ENCODE data around the gene ZCCHC14.

ZCCHC14 gene

DNA sequence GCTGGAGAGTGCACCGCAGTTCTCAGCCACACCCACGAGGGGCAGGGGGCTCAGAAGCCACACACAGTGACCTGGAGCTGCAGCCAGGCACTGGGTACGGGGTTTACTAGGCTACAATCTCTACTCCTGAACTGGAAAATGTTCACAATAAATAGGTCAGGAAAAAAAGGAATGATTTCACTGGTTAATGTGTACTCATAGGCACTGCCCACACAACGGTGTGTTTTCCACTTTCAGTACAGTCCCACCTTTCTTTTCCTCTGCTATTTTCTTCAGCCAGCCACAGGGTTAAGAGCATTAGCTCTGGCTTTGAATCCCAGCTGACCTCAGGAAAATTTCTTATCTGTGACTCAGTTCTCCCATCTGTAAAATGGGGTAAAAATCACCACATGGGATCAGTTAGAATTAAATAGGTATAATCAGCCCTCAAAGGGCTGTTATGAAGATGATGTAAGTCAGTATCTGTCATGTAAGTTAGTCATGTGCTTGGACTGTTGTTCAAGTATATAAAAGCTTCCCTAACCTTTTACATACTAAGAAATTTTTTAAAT is 35.7 kb downstream of the ZCCHC14 start:
- peak; percentile 17 for DNase-seq (ENCODE audit: low spot score)

DNA sequence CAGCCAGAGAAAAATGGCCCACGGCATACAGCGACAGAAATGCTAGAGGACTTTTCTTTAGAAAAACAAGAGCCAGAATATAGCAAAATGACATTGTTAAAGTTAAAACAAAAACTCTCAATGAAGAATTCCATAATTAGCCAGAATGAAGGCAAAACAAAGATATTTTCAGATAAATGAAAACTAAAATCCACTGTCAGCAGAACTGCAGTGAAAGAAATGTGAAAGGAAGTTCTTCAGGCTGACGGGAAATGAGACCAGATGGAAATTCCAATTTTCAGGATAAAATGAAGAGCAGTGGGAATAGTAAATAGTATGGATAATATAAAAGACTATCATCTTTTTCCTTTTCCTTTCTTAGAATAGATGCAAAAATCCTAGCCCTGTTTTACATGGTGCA is 38.4 kb downstream of the ZCCHC14 start:
- DNase-seq (ENCODE audit: low spot score) = no peak

- DNase-seq (ENCODE audit: low spot score) = no peak
Observed at GRCh38 chr16:87453326-87453725, 39.5 kb downstream of the ZCCHC14 start.

DNA sequence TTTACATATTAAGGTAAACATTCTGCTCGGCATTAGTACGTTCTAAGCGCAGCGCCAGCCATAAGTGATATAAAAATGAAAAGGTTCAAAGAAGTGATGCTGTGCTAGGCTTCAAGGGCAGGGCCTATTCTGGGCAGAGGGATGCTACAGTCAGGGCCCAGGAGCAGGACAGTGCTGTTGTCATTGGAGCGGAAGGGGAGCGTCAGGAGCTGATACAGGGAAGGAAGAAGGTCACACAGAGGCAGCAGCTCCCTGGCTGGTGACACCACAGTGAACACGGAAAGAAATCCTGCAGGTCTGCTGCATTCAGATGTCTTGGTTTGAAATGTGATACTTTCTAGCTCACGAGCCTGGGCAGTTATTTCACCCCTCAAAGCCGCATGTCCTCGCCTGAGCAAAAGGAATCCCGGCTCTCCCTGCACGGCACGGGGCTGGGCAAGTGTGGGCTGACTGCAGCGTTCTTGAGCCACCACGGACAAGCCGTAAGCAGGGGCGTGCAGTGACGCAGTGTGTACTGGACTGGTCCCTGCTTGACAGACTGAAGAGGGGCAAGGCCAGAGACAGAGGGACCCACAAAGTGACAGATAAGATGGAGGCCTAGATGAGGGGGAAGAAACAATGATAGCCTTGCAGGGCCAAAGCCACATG is 41.1 kb downstream of the ZCCHC14 start:
- DNase-seq (ENCODE audit: low spot score) = no peak

DNA sequence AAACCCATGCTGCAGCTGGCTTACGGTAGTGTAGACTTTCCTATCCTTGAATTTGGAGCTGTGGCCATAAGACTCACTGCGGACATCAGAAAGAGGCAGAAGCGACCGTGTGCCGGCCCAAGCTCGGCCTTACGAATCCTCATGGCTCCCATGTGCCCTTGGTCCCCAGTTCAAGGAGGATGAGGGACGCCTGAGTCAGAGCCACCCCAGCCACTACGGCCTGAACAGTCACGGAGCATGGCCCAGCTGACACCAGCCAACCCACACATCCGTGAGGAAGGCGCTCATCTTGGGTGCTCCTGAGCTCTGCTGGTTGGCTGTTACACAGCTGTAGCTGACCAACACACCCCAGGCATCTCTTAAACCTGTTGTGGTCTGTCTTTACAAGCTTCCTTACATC is 44.0 kb downstream of the ZCCHC14 start:
- no peak for DNase-seq (ENCODE audit: low spot score)

DNA sequence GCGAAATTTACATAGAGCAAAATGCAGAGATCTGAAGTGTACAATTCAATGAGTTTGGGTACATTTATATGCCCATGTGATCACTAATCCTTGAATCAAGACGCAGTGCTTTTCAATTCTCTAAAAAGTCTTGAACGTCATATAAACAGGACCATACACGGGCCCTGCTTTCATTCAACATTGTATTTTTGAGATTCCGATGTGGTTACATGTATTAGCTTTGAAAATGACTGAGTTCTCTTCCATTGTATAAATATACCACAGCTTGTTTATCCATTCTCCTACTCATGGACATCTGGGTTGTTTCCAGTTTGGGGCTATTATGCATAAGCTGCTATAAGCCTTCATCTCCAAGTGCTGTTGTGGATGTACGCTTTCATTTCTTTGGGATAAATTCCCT is 45.5 kb downstream of the ZCCHC14 start:
- DNase-seq (ENCODE audit: low spot score) = no peak

DNA sequence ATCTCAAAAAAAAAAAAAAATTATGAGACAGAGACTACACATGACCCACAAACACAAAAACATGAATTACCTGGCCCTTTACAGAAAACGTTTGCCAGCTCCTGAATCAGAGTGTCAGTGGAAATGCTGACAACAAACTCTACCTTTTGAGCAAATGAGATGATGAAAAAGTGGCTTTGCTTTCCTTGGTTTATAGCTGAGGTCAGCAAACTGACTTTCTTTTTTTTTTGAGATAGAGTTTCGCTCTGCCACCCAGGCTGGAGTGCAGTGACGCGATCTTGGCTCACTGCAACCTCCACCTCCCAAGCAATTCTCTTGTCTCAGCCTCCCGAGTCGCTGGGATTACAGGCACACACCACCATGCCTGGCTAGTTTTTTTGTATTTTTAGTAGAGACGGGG is 46.3 kb downstream of the ZCCHC14 start:
- DNase-seq (ENCODE audit: low spot score) = no peak

- DNase-seq (ENCODE audit: low spot score) = peak; percentile 75
Observed at GRCh38 chr16:87445486-87445885, 47.3 kb downstream of the ZCCHC14 start.

DNA sequence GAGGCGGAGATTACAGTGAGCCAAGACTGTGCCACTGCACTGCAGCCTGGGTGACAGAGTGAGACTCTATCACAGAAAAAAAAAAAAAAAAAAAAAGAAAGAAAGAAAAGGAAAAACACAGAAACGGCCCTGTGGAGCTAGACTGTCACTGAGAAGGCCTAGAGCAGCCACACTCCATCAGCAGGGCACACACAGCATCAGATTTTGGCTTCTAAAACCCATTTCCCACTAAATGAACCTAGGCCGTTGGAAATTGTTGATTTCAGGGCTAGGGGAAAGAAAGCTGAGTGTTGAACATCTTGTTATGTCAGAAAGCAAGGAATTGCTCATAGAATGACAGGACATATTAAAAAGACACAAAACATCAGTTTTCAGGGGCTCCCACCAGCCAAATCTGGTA is 48.9 kb downstream of the ZCCHC14 start:
- DNase-seq (ENCODE audit: low spot score) = no peak

DNA sequence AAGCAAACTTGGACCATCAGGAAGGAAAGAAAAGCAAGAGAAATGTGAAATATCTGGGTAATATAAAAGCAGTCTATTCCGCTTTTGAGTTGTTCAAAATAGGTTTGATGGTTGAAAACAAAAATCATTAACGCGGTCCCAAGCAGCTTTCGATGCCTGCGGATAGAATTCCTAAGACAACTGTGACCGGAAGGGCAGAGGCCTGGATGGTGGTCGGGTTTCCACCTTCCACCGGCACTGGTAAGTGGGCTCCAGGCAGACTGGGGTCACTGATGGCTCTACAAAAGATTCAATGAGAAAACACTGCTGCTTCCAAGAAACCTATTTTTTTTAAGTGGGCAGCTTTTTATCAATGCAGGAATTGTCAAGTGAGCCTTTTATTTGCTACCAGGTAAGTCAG is 49.8 kb downstream of the ZCCHC14 start:
- DNase-seq (ENCODE audit: low spot score) = no peak

DNA sequence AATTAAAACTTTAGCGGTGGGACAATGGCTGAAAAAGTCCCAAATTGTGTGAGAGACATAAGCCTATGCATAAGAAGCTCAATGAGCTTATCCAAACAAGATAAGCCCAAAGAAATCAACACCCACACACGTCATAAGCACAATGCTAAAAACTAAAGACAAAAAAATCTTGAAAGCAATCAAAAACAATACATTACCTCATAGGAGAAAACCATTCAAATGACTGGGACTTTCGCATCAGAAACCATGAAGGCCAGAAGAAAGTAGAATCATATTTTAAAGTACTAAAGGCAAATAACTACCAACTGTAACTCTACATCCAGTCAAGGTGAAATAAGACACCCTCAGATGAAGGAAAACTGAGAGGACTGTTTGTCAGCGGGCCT is 50.2 kb downstream of the ZCCHC14 start:
- no peak for DNase-seq (ENCODE audit: low spot score)

DNA sequence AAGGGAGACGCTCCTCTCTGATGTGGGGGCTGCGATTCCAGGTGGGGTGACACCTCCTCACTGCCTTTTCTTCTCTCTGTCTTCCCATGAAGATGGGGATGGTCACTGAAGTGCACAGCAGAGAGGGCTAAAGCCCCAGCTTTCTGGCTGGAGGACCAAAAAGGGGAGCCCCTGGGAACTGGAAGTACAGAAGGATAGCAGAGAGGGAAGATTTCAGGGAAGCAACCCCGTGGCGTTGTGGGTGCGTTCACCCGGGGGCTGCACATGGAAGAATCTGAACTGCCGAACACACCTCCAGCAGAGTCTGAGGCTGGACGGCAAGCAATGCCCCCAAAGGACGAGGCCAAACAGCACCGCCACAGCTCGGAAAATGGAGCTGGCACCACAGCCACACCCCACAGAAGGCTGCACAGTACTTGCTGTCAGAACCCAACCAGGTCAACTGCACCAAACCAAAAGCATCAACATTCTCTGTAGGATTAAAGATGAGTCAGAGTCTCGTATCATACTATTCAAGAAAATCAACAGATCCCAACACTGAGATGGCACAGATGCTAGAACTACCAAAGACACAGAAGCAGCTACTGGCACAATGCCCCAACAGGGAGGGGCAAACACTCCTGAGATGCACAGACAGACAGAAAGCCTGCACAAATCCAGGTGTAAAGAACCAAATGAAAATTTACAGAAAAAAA is 50.8 kb downstream of the ZCCHC14 start:
- no peak for DNase-seq (ENCODE audit: low spot score)

GRCh38 chr16:87439926-87440325 is 52.9 kb downstream of the ZCCHC14 start:
- DNase-seq (ENCODE audit: low spot score) = no peak

DNA sequence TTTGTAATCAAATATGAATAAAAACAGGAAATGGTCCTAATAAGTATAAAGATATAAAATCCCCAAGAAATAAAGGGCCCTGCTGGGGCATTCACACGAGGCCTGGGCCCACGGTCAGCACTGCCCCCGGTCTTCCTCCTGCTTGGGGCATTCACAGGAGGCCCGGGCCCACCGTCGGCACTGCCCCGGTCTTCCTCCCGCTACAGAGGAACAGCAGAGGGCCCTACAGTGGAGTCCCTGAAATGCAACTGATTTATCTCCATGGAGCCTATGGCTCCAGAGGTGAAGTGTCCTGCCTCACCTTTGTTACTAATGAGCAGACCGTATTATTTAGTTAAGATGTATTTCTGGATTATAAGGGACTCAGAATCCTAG is 54.2 kb downstream of the ZCCHC14 start:
- no peak for DNase-seq (ENCODE audit: low spot score)

DNA sequence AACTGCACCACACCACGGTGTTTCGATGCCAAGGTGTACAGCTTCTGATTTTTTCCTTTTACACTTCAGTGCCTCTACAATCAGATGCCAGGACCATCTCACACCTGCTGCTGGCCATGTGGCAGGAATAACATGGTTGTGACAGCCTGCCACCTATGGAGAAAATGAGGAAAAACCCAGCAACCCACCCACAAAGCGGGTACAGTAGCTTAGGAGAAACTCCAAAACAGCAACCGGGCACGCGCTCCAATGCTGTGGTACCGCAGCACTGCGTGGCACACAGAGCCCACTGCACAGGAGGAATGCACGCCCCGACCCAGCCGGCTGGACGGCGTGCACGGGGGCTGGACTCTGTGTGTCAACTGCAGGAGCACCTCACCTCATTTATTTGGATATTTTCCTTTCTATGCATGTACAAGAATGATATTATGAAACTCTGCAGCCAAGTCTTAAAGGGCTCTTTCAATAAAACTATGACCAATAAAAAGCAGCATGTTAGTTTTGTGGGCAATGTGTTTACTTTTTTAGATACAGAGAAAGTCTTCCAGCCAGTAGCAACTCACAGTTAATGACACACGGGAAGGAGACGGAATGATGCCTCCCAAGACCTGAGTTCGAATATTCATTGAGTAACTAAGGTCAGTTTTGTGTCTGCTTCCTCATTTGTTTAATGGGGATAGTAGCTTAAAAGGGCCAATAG is 54.8 kb downstream of the ZCCHC14 start:
- no peak for DNase-seq (ENCODE audit: low spot score)

DNA sequence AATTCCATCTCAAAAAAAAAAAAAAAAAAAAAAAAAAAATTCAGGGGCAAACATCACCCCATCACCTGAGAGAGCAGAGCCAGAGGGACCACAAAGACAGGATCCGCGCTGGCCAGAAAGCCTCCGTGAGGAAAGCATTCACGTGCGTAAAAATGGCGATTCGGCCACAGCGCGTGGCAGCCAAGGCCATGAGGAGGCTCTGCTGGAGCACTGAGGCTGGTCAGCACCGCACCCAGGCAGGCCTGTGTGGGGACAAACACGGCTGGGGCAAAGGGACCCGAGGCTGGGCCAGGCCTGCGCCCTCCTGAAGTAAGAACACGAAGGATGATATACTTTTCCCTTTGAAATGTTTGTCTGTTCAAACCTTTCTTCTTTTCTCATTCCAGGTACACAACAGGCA is 55.5 kb downstream of the ZCCHC14 start:
- DNase-seq (ENCODE audit: low spot score) = no peak

DNA sequence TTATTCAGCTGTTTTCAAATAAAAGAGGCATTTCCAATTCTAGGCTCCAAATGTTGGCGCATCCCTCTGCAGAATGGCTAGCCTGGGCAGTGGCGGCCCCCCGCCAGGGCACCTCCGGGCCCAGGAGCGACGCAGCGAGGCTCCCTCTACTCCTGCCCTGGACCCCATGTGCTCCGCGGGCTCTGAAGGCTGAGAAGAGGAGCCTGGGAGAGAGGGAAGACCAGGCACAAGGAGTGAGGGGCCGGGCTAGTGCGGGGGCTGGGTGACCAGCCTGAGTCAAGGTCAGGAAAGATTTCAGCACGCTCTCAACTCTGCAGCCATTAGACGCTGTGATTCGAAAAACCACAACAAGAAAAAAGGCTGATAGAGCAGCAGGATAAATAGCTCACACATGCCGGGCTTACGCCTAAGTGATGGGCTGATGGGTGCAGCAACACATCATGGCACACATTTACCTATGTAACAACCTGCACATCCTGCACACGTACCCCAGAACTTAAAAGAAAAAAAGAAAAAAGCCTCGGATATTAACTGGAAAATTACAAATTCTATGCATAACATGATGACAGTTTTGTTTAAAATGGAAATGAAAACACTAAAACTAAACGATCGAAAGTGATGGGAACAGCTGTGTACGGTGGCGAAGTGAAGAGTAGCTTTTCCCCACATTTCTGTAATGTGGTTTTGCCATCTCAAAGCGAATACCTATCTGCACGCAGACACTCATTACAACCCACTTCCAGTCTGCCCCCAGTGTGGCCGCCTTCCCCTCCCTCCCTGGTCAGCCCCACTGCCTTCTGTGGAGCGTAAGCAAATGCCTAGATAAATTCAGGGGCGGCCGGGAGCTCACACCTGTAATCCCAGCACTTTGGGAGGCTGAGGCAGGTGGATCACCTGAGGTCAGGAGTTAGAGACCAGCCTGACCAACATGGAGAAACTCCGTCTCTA is 56.3 kb downstream of the ZCCHC14 start:
- DNase-seq (ENCODE audit: low spot score) = peak; percentile 30

- peak; percentile 36 for DNase-seq (ENCODE audit: low spot score)
Observed at GRCh38 chr16:87435372-87436224, 57.2 kb downstream of the ZCCHC14 start.

DNA sequence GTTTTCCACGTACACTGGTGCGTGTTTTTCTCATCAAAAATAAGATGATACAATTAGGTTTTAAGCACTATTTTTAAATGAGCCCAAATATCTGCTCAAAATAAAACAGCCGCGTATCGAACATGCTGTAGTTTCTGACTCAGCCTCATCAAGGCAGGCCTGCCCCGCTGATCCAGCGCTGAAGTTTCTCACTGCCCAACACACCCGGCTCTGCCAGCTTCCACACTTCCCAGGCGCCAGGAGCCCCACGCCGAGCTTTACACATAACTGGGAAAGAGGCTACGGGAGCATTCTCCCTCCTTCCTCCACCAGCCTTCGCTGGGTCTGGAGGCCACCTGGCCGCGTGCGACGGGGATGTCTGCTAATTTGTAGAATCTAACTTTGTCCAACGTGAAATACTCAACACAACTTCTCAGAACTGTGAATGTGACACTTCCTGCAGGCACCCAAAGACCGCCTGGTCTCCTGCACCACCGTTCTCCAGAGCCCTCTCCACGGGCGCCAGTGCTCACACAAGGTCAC is 58.6 kb downstream of the ZCCHC14 start:
- peak; percentile 63 for DNase-seq (ENCODE audit: low spot score)

GRCh38 chr16:87432330-87432915 is 60.4 kb downstream of the ZCCHC14 start:
- no peak for DNase-seq (ENCODE audit: low spot score)
